Activated CD4-positive, alpha-beta T cell treated with anti-CD3 and anti-CD28 coated beads, Interleukin-10, Interleukin-2, amounts not matched to agents 100 ng/mL and 50 ng/mL, durations not matched to agents 16 hours and 8 hours (primary cell): ENCODE measurements around the gene SMG1.
"Not testable (repeated sequence)": the region's sequence is repeated elsewhere in the genome, so short reads cannot be mapped to it uniquely, and the experiment has no call there.

Experiments
- DNase-seq: peaks from one replicate; pipeline ENCODE4 v3.0.0-alpha.2; 2020

SMG1 gene

DNA sequence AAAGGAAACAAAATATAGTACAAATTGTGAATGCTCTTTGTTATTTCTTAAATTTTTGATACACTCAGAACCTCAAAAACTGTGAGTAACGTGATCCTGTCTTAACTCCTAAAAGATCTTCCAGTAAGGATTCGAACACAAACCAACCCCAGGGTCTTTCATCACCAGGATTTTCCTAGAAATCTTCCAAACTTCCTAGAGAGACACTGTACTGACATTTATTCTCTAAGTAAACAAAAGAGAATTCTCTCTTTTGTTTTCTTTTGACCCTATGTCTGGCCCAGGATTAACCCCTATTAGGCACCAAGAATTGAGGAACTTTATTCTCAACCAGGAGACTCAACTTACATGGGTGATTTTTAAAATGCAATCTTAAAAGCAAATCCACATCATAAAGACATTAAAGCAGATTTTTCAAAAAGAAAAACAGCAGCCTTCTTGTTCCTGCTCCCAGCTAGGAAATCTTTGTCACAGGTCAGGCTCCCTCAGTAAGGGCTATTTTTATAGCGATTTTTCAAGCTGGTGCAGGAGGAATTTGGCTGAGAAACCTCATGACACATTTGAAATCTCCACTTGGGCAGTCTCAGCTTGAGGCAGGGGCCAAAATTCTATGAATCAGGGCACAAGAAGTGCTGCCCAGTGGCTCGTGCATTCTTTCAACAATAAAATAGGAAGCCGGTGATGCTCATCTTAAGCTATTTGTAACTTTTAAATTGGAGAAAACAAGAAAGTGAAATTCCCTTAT, 6.2 kb upstream of the SMG1 start:
- no peak for DNase-seq

DNA sequence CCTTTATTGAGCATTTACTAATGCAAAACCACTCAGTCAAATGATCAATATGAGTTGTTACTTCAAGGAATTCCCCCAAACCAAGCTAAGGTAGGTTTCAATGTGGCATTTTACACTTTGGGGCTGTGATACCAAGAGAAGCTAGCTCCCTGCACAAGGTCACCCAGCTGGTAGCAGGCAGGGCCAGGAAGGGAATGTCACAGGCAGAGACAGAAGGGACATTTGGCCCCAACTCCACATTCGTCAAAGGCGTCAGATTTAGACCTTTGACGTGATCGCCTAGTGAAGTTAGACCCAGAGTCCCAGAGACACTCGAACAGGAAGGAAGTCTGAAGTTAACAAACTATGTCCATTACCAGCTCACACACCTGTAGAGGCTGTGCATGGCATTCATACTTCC, 5.5 kb upstream of the SMG1 start:
- DNase-seq, result no peak

DNA sequence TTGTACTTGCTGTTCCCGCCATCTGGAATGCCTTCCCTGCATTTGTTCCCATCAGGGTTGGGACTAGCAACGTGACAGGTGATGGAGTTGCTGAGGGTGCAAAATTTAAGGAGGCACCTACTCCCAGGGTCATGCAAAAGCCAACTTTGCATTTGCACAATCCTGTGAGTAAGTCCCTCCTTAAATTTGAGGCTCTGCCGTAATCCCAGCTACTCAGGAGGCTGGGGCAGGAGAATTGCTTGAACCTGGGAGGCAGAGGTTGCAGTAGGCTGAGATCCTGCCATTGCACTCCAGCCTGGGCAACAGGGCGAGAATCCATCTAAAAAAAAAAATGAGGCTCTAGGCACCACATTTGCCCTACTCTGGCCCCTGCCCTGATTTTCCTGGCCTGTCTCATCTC, 3.9 kb upstream of the SMG1 start:
- not testable (repeated sequence) for DNase-seq

DNA sequence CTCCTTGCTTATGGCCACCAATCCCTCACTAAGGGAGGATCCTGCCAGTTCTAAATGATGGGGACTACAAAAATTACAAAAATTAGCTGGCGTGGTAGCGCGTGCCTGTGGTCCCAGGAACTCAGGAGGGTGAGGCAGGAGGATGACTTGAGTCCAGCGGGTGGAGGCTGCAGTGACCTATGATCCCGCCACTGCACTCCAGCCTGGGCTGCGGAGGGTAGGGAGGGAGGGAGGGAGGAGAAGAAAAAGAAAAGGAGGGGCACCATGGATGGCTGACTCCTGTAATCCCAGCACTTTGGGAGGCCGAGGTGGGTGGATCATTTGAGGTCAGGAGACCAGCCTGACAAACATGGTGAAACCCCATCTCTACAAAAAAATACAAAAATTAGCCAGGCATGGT, 1.9 kb upstream of the SMG1 start:
- not testable (repeated sequence) for DNase-seq

DNA sequence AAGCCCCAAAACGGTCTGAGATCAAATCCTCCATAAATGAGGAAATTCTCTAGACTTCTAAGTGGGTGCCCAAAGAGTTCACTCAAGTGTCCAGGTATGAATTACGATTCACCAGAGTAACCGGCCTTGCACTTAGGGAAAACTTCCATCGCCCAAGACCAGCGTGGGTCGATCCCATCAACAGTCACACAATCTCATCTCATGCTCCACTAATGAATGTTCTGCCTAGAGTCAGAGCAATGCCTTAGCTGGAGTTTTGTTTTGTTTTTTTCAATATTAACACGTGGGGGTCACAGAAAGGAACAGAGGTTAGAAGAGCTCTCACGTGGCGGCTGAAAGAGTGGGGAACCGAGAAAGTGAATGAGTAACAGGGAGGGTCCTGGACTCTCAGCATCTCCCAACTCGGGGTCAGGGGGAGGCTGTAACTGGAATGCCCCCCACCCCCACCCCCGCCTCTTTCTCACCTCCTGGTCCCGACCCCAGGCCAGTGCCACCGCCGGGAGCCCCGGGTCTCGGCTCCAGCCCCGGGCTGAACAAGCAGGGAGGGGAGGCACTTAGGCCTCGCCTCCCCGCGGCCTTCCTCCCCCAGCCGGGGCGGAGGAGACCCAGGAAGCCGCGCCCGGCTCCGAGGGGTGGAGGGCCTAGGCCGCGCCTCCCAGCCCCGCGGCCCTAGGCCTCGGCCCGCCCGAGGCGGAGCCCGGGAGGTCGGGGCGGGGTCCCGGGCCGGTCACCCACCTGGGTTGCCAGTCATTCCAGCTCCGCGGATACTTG, 808 bp downstream of the SMG1 start:
- peak; percentile 79 for DNase-seq

DNA sequence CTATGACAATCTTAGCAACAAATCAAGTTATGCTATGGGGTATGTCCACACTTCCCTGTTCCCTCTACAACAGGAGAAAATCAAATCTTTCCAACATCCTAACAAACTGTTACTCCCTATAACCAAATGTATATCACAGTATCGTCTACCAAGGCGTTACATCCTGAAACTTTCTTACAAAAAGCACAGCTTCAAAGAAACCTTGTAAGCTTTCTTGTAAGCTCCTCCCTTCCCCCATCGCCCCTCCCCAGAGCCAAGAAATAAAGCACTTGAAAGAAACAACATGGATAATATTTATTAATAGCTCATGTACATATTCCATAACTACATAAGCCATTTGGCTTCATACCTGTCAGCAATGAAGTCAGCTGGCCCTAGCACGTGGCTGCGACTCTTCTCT, 2.3 kb downstream of the SMG1 start:
- DNase-seq, result peak; percentile 52

DNA sequence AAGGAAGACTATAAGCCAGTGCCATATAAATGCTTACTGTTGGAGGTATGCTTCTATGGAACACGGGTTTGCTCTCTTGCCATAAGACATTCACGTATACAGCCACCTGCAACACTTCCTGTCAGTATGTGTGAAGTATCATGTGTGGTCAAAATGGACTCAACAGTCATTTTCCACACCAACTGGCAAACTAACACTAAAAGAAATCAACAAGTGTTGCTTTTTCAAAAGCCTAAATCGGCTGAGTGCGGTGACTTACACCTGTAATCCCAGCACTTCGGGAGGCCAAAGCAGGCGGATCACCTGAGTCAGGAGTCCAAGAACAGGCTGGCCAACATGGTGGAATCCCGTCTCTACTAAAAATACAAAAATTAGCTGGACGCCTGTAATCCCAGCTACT, 3.1 kb downstream of the SMG1 start:
- DNase-seq, result peak; percentile 73

DNA sequence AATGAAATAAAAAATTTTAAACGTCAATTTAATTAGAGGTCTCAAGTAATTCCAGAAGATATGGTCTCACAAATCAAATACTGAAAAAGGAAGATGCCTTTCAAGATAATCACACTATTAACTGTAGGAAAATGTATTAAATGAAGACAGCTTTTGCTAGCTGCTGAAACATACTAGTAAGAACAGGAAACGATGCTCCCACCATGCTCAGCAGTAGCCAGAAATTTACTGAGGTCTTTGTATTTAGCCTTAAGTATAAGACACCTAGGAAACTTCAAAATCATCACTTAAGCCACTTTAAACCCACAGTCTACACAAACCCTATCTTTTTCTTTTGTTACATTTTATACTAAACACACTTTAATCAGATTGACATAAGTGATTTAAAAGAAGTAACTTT, 16.6 kb downstream of the SMG1 start:
- DNase-seq, result not testable (repeated sequence)

DNA sequence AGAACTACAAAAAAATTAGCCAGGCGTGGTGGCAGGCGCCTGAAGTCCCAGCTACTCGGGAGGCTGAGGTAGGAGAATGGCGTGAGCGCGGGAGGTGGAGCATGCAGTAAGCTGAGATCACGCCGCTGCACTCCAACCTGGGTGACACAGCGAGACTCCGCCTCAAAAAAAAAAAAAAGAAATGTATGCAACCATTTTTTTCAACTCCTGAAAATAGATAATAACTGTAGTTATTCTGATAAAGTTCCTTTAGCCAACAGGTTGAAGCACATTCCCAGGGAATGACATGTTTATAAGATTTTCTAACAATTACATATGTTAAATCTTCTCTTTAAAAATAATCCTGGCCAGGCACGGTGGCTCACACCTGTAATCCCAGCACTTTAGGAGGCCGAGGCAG, 17.5 kb downstream of the SMG1 start:
- DNase-seq, result not testable (repeated sequence)

DNA sequence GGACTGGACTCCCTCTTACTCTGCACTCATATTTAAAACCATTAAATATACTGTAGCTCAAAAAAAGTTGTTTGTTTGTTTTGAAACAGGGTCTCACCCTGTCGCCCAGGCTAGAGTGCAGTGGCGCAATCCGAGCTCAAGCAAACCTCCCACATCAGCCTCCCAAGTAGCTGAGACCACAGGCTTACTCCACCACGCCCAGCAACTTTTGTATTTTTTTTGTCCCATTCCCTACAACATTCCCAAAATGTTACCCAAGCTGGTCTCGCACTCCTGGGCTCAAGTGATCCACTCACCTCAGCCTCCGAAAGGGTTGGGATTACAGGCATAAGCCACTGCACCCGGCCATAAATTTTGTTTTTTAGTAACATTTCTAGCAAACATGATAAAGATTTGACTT, 23.4 kb downstream of the SMG1 start:
- not testable (repeated sequence) for DNase-seq

DNA sequence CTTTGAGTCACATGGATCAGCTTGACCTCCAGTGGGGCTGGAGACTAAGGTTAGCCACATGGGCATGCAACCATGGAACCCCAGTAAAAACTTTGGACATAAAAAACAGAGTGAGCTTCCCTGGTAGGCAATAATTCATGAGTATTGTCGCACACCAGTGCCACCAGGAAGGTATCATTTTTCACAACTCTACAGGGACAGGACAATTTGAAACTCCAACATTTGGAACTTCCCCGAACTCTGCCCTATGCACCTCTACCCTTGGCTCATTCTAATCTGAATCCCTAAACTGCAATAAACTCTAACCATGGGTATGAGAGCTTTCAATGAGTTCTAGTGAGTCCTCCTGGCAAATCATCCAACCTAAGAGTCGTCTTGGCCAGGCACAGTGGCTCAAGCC, 24.2 kb downstream of the SMG1 start:
- not testable (repeated sequence) for DNase-seq

DNA sequence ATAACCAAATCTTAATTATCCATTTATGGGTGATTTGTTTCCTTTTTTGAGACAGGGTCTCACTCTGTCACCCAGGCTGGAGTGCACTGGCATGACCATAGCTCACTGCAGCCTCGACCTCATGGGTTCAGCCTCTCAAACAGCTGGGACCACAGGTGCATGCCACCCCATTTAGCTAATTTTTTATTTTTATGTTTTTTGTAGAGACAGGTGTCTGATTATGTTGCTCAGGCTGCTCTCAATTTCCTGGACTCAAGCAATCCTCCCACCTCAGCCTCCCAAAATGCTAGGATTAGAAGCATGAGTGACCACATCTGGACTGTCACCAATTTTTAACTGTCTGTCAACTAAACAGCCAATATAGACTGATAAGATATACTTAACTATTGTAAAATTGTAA, 25.0 kb downstream of the SMG1 start:
- DNase-seq, result not testable (repeated sequence)

DNA sequence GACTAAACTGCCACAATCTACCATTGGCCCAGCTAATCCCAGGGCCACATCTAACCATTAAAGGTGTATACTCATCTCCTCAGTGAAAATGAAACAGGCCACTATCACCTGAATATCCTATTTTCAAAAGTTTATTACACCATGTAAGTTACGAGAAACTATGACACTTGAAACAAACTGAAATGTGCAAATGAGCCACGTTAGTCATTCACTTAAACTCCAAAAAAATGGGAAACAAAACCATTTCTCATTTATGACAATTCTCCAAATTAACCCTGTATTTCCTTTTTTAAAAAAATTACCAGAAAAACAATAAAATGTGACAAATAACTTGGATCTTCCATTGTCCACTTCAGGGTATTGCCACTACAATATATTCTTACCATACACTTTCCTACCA, 41.8 kb downstream of the SMG1 start:
- DNase-seq, result not testable (repeated sequence)

DNA sequence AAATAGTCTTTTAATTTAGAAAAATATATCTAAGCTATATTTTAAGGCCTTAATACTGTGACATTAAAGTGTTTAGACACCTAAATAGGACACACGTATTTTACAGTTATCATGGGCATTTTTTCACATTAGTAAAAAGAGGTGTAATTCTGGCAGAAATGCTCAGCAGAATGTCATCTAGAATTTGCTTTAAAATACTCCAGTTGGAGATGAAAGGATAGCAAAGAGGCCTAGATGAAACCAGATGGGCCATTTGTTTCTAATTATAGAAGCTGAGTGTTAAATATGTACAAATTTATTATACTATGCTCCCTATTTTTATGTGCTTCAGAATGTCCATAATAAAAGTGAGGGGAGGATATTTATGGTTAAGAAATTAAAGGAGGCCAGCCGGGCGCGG, 48.5 kb downstream of the SMG1 start:
- not testable (repeated sequence) for DNase-seq

DNA sequence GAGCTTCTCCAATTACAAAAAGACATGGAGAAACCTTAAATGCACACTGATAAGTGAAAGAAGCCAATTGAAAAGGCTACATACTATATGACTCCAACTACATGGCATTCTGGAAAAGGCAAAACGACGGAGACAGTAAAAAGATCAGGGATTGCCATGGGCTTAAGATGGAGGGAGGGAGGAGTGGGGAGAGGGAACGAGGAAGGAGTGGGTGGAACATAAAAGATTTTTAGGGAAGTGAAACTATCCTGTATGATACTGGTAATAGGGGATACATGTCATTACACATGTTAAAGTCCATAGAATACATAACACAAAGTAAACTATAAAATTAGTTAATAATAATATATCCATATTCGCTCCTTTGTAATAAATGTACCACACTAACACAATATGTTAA, 48.9 kb downstream of the SMG1 start:
- not testable (repeated sequence) for DNase-seq

DNA sequence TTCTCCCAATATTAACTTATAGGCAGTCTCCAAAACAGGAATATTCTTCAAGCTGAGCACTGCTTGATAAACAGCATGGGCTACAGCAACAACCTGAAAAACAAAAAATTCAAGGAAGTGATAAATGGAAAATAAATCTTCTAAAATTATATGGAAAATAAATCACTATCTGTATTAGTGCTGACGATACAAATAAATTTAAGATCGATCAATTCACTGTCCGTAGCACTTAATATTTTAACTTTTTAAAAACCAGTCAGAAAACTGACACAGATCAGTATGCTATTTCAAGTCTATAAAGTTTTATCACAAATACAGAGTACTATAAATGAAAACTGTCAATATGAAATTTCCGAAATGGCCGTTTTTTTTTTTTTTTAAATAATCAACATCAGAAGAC, 49.9 kb downstream of the SMG1 start:
- DNase-seq, result not testable (repeated sequence)

DNA sequence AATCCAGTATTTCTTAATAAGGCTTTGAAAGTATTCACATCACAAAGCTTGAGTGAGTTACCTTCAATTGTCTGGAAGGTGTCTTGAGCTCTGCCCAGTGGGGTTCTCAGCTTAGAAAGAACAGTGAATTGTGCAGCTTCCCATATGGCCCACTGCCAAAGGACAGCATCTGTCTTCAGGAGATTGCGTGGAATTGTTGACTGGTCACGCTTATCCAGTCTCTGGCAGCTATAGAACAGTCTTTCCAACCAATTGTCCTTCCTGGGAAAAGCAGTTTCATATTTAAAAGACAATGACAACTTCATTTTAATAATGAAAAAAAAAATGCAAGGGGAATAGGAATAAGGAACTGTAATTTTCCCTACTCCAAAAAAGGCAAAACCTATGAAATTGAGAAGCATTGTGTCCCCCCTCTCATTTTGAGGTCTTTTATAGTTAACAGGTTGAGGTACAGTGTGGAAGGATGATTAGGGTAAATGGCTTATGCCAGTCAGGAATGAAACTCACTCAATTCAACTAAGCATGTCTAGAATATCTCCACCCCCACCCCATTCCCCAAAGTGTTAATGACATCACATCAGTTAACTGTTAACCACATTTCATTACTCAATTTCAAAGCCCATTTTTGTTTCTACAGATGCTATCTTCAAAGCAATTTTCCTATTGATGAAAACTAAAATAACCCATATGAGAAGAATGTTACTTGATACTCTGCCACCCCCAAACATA, 57.0 kb downstream of the SMG1 start:
- DNase-seq, result peak; percentile 15

DNA sequence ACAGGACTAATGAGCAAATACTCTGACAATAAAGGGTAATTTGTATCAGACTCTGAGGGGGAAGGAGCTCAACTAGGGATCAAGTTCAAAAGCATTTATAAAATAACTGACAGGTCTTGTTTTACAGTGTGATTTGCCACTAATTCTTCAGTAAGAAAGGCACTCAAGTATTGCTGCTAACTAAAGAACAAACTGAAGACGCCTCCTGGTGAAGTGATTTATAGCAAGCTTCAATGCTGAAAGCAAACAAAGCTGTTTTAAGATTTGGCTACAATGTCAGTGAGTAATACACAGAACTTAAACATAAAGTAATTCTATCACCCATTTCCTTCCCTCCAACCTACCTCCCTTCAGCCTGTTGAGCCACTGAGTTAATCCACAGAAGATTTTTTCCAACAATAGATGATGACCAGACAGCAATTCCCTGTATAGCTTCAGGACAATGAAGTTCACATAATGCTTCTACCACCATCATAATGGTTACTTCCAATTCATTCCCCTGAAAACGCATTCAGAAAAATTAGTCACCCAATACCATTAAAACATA, 59.9 kb downstream of the SMG1 start:
- DNase-seq, result not testable (repeated sequence)

DNA sequence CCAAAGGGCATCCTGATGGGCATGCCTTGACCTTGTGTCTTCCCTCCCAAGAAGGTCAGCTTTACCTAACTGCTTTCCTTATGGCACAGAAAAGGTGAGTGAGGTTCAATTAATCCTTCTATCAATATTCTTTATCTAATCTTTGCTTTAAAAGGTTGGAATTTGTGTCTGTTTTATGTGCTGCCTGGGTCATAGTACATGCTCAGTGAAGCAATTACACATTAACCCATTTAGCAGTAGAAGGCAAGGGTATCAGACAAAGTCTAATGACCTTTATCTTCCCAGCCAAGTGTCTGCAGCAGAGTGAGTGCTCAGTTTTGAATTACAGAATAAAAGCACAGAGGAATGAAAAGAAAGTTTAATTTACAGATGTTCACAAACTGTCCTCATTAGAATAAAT, 63.3 kb downstream of the SMG1 start:
- not testable (repeated sequence) for DNase-seq

DNA sequence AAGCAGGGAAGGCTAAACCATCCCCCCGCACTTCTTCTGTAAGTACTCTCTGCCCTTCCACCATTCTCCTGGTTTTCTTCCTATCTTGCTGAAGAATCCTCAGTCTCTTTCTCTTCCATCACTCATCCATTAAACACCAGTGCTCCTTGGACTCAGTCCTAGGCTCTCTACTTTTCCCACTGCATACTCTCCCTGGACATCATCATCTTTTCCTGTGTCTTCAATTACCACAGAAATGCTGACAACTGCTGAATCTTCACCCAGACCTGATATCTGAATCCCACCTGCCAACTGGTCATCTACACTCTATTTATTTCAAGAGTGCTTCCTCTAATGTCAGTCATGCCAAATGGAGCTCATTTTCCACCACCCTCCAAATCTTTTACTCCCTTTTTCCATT, 71.0 kb downstream of the SMG1 start:
- no peak for DNase-seq

DNA sequence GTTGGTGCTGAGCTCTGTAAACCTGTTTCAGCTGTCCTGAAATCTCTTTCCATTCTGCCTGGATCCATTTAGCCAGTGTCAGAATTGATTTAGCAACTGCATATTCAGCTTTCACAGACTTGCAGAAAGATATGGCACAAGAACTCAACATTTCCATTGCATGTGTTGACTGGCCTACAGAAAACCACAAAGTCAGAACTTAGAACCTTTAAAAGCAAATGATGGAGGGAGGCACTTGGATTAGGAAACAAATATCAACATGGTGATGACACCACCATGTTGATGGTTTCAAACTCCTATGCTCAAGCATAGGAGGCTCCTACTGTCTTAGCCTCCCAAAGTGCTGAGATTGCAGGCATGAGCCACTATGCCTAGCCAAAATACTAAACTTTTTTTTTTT, 72.5 kb downstream of the SMG1 start:
- peak; percentile 7 for DNase-seq

DNA sequence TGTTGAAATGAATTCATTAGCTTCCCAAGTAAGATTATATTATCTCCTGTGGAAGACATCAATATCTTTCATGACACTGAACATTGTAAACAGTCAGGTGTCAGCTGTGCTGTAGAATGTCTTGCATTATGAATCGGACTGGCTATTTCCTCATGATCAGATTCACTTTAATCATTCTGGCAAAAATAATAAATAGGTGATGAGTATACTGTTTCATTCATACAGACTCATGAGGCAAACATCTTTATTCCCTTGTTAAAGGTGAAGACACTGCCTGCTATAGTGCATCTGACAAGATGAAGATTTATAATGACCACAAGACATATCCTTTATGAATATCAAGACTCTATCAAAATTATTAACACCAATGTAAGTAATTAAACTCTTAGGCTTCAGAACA, 73.6 kb downstream of the SMG1 start:
- DNase-seq, result no peak

DNA sequence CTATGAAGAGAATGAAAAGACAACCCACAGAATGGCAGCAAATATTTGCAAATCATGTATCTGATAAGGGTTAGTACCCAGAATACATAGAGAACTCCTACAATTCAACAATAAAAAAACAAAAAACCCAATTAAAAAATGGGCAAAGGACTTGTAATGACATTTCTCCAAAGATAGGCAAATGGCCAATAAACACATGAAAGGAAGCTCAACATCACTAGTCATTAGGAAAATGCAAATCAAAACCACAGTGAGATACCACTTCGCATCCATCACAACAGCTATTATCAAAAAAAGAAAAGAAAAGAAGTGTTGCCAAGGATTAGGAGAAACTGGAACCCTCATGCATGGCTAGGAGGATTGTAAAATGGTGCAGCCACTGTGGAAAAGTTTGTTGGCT, 79.8 kb downstream of the SMG1 start:
- no peak for DNase-seq
